ENCODE data around the gene TMEM18.

Gene TMEM18

GRCh38 chr2:650343-651310 lies 26.6 kb downstream of the TMEM18 start:
- DNase-seq: no peak

- peak; percentile 10 for DNase-seq
Observed at GRCh38 chr2:649426-650342, 27.5 kb downstream of the TMEM18 start.

- no peak for DNase-seq
Observed at GRCh38 chr2:648476-649424, 28.5 kb downstream of the TMEM18 start.

DNA sequence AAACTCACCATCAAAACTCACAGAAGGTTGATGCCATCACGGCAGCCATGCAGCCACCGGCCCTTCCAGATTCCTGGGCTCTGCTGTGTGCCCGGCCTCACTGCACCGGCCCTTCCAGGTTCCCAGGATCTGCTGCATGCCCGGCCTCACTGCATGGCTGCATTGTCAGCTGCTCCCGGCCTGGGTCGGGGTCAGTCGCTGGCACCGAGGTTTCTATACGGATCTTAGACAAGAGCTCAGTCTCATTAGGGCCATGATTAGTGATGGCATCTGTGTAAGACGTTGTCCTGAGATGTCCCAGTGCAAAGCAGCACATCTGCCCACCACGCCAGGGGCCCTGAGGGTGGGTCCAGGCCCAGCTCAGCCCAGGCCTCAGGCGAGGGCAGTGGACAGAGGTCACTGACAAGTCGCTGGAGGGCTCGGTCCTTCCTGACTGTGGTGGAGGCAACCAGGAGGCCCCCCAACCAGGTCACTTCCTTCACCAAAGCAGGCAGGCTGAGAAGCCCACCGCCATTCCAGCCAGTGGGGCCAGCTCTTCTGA lies 29.4 kb downstream of the TMEM18 start:
- DNase-seq: no peak

- no peak for DNase-seq
Observed at GRCh38 chr2:647003-647560, 30.1 kb downstream of the TMEM18 start.

DNA sequence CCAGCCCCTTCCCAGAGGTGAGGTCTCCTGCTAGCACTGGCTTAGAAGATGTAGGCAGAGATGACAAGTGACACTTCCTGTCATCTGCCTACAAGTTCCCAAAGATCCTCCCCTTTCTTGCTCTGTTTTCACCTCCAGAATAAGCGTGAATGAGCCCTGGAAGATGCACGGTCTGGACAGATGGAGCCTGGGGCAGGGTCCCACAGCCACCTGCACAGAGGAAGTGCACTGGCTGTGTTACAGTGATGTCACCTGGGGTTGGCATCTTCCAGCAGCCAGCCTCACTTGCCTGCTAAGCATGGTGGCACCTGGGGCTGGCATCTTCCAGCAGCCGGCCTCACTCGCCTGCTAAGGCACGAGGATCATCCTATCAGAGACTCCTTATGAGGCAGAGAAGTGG lies 32.3 kb downstream of the TMEM18 start:
- DNase-seq: no peak

DNA sequence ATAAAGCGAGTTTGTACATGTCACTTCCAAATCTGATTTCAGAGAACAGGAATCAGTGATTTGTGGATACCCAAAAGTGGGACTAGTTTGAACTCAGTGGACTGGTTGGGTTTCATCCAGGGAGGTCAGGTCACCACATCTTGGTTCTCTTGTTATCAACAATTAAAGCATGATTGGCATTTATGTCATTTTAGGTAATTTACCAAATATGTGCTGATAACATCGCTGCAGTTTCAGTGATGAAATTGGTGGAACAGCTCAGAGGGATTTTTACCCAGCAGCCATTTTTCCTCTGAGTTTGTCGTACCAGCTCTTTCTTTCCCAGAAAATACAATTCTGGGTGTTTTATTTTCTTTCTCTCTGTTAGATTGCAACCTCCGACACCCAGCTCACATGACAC lies 33.4 kb downstream of the TMEM18 start:
- no peak for DNase-seq

DNA sequence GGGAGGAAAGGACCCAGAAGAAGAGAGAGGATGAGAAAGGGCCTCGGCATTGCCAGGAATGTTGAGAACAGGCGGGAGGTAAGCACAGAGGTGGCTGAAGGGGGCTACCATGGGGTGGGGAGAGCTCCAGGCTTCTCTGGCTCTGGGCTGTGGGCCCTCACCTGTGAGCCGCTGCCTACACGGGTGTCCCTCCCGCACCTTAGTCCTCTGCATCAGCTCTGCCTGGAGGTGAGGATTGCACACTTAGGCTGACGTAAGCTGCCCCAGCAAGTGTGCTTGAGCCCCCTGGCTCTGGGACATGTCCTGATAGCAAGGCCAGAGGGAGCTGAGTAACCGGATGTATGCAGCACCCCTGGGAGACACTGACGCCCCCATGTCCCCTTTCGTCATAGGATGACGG lies 33.9 kb downstream of the TMEM18 start:
- DNase-seq: no peak

- no peak for DNase-seq
Observed at GRCh38 chr2:641872-642815, 35.1 kb downstream of the TMEM18 start.

- no peak for DNase-seq
Observed at GRCh38 chr2:641164-641871, 35.9 kb downstream of the TMEM18 start.

- no peak for DNase-seq
Observed at GRCh38 chr2:639703-640102, 37.5 kb downstream of the TMEM18 start.

GRCh38 chr2:637804-638203 lies 39.4 kb downstream of the TMEM18 start:
- no peak for DNase-seq

DNA sequence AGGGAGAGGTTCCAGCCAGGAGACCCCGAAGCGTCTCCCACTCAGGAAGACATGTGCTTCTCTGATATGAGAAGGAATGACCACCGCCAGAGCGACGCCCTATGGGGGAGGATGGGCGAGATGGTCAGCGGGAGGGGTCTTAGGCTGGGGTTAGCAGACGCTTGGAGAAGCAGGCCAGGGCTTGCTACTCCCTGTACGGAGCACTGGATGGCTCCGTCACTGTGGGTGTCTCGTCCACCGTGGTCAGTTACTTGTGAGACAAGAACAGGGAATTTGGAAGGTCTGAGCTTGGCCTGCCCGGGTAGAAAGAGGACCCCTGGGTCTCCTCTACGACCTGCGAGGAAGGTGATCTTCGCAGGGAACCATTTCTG lies 39.8 kb downstream of the TMEM18 start:
- DNase-seq: no peak

GRCh38 chr2:636641-637405 lies 40.4 kb downstream of the TMEM18 start:
- peak; percentile 74 for DNase-seq

DNA sequence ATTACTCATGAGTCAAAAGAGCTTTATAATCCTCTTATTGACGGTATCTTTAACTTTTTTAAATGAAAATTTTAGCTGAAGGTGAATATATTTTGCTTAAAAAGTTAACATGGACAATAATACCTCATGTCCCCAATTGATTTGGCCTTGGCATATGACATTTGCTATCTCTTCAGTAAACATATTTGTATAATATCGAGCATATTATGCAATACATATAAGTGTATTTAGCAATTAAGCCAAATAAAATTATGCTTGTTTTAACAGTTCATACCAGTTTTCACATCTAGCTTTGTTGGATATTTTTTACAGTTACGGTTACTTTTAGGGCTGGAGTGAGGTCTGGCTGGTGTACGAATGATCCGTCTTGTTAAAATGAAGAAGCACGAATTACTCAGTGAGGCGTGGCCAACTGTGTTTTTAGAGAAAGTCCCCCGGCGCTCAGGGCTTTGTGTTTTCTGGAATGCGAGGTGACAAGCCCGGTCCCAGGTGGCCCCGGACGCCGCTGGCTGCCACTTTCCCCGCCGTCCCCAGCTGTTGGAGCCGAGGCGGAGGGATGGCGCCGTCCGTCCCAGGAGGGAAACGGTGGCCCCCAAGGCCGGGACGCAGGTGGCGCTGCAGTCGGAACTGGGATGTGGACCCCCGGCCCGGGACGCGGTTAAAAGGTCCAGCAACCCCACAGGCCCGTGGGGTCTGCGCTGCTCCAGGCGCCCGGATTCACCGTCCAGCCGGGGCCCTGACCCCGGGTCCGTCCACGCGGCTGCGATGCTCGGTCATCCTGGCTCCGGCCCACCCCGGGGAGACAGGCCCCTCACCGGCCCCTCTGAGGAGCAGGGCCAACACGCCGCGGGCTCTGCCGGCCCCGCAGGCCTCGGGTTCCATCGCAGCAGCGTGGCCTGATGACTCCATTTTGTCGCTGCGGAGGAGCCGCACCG lies 41.3 kb downstream of the TMEM18 start:
- no peak for DNase-seq

DNA sequence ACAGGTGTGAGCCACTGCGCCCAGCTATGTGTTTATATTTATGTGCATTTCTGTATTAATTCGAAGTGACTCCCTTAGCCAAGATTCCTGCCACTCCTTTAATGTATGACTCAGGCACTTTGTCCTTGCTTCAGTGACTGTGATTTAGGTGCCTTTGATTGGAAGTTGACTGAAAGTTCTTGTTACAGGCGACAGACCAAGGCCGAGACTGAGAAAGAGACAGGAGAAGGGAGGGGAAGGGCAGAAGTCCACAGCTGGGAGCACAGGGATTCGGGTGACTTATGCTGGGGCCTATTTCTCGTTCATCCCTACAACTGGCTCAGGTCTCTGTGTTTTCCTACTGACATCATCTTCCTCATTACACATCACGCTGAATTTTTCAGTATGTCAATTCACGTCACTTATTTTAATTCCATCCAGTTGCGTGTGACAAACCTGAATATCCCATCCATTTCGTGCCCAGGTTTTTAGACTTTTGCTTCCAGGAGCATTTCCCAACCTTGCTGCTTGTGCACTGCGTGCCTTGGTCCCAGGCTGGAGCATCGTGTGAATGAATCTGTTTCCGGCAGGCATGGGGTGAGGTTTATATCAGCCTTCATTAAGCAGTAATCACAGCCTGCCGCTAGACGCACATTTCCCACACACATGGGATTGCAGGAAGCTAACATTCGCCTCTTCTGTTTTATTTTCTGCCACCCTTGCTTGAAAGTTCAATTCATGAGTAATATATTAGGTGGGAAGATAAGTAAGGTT lies 42.4 kb downstream of the TMEM18 start:
- no peak for DNase-seq

- no peak for DNase-seq
Observed at GRCh38 chr2:634041-634440, 43.2 kb downstream of the TMEM18 start.
